ENCODE measurements around the gene CDK16. TPM values are rescaled to one million over a fixed set of nuclear protein-coding genes. Genes with fewer than 3 reads are reported as not detected.

CDK16 gene
- polyA plus RNA-seq, 3 donors = 129 to 132 (median 132) TPM

DNA sequence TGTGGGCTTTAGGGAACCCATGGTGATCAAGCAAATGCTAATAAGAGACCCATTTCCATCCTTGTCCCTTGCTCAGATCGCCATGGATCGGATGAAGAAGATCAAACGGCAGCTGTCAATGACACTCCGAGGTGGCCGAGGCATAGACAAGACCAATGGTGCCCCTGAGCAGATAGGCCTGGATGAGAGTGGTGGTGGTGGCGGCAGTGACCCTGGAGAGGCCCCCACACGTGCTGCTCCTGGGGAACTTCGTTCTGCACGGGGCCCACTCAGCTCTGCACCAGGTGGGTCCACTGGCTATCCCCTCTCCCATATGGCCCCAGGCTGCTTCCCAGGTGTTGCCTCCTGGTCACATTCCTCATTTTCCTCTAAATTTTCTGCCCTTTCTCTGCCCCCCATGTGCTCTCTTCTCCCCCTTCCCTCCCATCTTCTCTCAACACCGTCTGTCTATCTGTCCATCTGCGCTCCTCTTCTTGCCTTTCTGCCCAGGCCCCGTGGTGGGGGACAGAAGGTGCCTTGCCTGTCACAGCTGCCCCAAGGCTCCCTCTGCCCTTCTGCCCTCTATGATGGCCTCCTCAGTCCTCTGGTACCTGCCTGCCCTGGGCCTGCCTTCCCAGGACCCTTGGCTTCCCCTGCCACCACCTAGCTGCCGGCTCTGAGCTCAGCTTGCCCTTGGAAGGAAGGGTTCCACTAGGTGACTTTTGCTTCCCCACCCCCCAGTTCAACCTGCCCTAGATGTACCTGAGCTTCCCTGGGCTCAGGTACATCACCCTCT, 5.2 kb downstream of the CDK16 start:
- no peak for DNase-seq

DNA sequence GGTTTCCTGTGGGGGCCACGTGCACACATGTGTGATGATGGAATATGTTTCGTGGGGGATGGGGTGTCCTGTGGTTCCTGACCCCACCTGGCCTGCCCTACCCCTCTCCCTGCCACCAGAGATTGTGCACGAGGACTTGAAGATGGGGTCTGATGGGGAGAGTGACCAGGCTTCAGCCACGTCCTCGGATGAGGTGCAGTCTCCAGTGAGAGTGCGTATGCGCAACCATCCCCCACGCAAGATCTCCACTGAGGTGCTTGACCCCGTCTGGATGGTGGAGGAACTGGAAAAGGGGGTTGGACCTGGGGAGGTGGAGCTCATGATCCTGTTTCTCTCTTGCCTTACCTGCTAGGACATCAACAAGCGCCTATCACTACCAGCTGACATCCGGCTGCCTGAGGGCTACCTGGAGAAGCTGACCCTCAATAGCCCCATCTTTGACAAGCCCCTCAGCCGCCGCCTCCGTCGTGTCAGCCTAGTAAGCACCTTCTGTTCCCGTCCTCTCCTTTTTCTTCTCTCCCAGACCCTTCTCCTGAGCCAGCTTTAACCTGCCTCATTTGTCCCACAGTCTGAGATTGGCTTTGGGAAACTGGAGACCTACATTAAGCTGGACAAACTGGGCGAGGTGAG, 5.9 kb downstream of the CDK16 start:
- no peak for DNase-seq

DNA sequence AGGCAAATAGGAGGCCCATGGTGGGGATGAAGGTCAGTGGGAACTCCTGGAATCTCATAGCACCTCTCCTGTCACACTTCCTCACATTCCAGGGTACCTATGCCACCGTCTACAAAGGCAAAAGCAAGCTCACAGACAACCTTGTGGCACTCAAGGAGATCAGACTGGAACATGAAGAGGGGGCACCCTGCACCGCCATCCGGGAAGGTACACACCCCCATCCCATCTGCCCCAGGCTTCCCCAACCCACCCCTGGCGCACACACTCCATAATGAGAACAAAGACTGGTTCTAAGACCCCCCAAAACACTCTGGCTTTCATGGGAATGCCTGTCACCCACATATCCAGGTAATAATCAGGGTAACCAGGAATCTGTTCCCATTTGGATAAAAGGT, 6.4 kb downstream of the CDK16 start:
- no peak for DNase-seq

GRCh38 chrX:47226071-47226470, 7.6 kb downstream of the CDK16 start:
- DNase-seq = no peak

- no peak for DNase-seq
Observed at GRCh38 chrX:47226531-47227333, 8.3 kb downstream of the CDK16 start.

DNA sequence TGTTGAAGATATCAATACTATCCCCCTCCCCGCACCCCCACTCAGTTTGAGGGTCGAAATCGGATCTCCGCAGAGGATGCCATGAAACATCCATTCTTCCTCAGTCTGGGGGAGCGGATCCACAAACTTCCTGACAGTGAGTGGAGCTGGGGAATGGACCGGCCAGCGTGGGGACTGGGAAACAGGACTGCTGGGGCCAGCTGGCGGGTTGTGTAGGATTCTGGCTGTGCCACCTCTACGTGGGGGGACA, 8.8 kb downstream of the CDK16 start:
- no peak for DNase-seq

- DNase-seq = no peak
Observed at GRCh38 chrX:47228550-47229270, 10.2 kb downstream of the CDK16 start.

DNA sequence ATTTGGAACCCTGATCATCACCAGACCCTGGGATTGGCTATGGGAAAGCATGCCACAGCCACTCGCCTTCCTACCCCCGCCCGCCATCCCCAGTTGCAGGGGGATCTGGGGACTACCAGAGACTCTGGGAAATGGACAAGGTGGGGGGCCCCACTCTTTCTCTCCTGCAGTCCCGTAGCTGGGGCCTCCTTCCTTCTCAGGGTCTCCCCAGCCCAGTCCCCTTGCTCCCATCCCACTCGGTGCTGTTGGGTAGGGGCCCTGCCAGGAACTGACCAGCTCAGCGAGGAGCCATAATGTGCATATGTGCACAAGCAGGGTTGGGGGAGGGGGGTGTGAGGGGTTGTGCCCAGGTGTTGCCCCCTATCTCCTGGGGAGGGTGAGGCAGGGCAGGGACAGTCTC, 10.9 kb downstream of the CDK16 start:
- no peak for DNase-seq

GRCh38 chrX:47230136-47230868, 11.8 kb downstream of the CDK16 start:
- no peak for DNase-seq

GRCh38 chrX:47231167-47231566, 12.7 kb downstream of the CDK16 start:
- DNase-seq = no peak

GRCh38 chrX:47232197-47232802, 13.8 kb downstream of the CDK16 start:
- no peak for DNase-seq

GRCh38 chrX:47232803-47233332, 14.4 kb downstream of the CDK16 start, which contains the start of gene USP11:
Gene USP11, plus strand, starts transcription at chrX:47233009. Its CDS starts 35 bp downstream, at chrX:47233044.
- DNase-seq = peak; percentile 72

DNA sequence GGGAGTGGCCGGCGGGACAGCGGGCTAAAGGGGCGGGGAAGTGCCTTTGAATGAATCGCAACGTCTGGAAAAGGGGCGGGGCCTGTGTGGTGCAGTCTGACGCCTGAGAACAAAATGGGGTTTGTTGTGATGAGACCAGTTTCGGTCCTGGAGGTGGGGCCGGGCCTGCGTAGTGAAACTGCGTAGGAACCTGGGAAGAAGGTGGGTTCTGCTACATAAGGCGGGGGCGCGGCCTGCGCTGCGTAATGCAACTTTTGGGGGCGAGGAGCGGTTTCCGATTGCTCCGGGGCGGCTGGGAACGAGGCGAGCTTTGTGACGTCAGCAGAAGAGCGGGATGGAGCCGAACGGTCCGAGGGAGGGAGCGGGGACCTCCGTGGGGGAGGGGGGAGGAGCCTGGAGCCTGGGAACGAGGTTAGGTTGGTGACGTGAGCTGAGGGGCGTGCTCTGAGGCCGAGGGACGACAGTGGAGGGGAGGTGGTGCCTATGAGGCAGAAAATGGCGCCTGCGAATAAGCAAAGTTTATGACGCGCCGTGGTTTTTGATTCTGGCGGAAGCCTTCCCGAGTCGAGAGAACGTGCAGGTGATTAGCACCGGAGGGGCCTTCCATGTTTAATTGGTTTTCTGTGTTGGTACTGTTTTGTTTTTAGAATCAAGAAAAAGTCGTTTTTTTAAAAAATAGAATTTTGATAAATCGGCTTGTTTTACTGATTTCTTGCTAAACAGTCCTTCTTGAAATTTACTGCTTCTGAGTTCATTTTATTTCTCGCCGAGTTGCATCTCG, 15.0 kb downstream of the CDK16 start:
- DNase-seq = peak; percentile 92

- no peak for DNase-seq
Observed at GRCh38 chrX:47234583-47234982, 16.1 kb downstream of the CDK16 start.

- no peak for DNase-seq
Observed at GRCh38 chrX:47235691-47236103, 17.2 kb downstream of the CDK16 start.

GRCh38 chrX:47239199-47239598, 20.7 kb downstream of the CDK16 start:
- DNase-seq = no peak

DNA sequence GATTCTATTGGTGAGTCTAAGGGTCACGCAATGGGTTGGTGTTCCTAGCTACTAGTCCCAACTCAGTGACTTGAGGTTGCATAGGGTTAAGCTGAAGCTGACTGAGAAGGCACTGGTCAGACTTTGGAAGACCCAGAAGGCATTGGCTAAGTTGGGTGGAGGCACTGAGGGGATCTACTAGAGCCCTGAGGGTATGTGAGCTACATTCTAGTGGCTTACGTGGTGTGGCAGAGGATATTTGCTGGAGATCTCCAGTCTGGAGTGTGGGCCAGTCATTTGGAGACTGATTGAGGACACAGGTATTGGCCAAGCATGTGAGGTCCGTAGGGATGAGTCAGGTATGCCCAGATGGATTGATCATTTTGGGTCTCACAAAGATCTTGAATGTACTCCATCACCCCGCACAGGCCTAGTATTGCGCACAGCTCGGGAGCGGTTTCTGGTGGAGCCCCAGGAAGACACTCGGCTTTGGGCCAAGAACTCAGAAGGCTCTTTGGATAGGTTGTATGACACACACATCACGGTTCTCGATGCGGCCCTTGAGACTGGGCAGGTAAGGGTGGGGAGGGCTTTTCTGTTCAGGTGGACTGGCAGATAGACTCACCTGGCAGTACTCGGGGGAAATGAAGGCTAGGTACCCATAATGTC, 21.5 kb downstream of the CDK16 start:
- DNase-seq = no peak

- DNase-seq = no peak
Observed at GRCh38 chrX:47240619-47241018, 22.1 kb downstream of the CDK16 start.

- no peak for DNase-seq
Observed at GRCh38 chrX:47241201-47242011, 22.9 kb downstream of the CDK16 start.

All from renal pelvis (tissue), 4 donors.